ENCODE measurements around the gene BCAM.
"Not testable (repeated sequence)": the region's sequence is repeated elsewhere in the genome, so short reads cannot be mapped to it uniquely, and the experiment has no call there.

BCAM gene

GRCh38 chr19:44822670-44823372 is 13.9 kb downstream of the BCAM start:
- Histone ChIP-seq H3K36me3 (ENCODE audit: low read length) (no peaks in the 10 kb centered on the region), H3K4me2 (ENCODE audit: low read depth, low read length, poor library complexity, severe bottlenecking) (no peak overlapping the region), H3K79me2 (ENCODE audit: insufficient read depth, low read length) (no peaks in the 10 kb centered on the region), H3K9ac (ENCODE audit: low read length) (no peak overlapping the region), H2AFZ (ENCODE audit: low read depth, low read length, severe bottlenecking) (no peak overlapping the region), H4K20me1 (ENCODE audit: low read depth, low read length) (no peaks in the 10 kb centered on the region), H3K9me3 (ENCODE audit: insufficient read depth, low read length) (no peaks in the 10 kb centered on the region), H3F3A (ENCODE audit: insufficient read depth) (no peaks in the 10 kb centered on the region), H3K9me2 (replicated peaks; ENCODE audit: insufficient read depth, low read length) (no peaks in the 10 kb centered on the region), H3K4me3 (ENCODE audit: insufficient read depth, low read length, poor library complexity, severe bottlenecking) (no peak overlapping the region), H3K27me3 (ENCODE audit: low read length) (no peaks in the 10 kb centered on the region), H3K27ac (ENCODE audit: low read depth, low read length) (no peak overlapping the region)
- TF ChIP-seq EZH2phosphoT487 (conservative IDR thresholded peaks at IDR 0.05; ENCODE audit: low read length) (no peak), CTCF (IDR thresholded peaks at IDR 0.05; ENCODE audit: insufficient read depth, low read length, poor library complexity, severe bottlenecking) (no peak)

- H3K9me2 ChIP-seq (replicated peaks; ENCODE audit: insufficient read depth, low read length): no peaks in the 10 kb centered on the region
- no peaks in the 10 kb centered on the region for H3K27me3 ChIP-seq (ENCODE audit: low read length)
- H3K4me2 ChIP-seq (ENCODE audit: low read depth, low read length, poor library complexity, severe bottlenecking): no peak overlapping the region
- H3K27ac ChIP-seq (ENCODE audit: low read depth, low read length): no peak overlapping the region
- H3F3A ChIP-seq (ENCODE audit: insufficient read depth): no peaks in the 10 kb centered on the region
- H3K79me2 ChIP-seq (ENCODE audit: insufficient read depth, low read length): no peaks in the 10 kb centered on the region
- H3K9me3 ChIP-seq (ENCODE audit: insufficient read depth, low read length): no peaks in the 10 kb centered on the region
- no peaks in the 10 kb centered on the region for H4K20me1 ChIP-seq (ENCODE audit: low read depth, low read length)
- TF ChIP-seq CTCF (IDR thresholded peaks at IDR 0.05; ENCODE audit: insufficient read depth, low read length, poor library complexity, severe bottlenecking) (no peak), EZH2phosphoT487 (conservative IDR thresholded peaks at IDR 0.05; ENCODE audit: low read length) (no peak)
- H3K36me3 ChIP-seq (ENCODE audit: low read length): no peaks in the 10 kb centered on the region
- H3K4me3 ChIP-seq (ENCODE audit: insufficient read depth, low read length, poor library complexity, severe bottlenecking): no peak overlapping the region
- no peak overlapping the region for H2AFZ ChIP-seq (ENCODE audit: low read depth, low read length, severe bottlenecking)
- no peak overlapping the region for H3K9ac ChIP-seq (ENCODE audit: low read length)
These were observed 14.4 kb downstream of the BCAM start for GRCh38 chr19:44823373-44823698.

- Histone ChIP-seq H3K4me3 (ENCODE audit: insufficient read depth, low read length, poor library complexity, severe bottlenecking) (no peak overlapping the region), H3K27ac (ENCODE audit: low read depth, low read length) (no peak overlapping the region), H3K27me3 (ENCODE audit: low read length) (no peaks in the 10 kb centered on the region), H3K9me2 (replicated peaks; ENCODE audit: insufficient read depth, low read length) (no peaks in the 10 kb centered on the region), H3K36me3 (ENCODE audit: low read length) (no peaks in the 10 kb centered on the region), H2AFZ (ENCODE audit: low read depth, low read length, severe bottlenecking) (no peak overlapping the region), H4K20me1 (ENCODE audit: low read depth, low read length) (no peaks in the 10 kb centered on the region), H3K9ac (ENCODE audit: low read length) (no peak overlapping the region), H3K9me3 (ENCODE audit: insufficient read depth, low read length) (no peaks in the 10 kb centered on the region), H3K4me2 (ENCODE audit: low read depth, low read length, poor library complexity, severe bottlenecking) (no peak overlapping the region), H3F3A (ENCODE audit: insufficient read depth) (no peaks in the 10 kb centered on the region), H3K79me2 (ENCODE audit: insufficient read depth, low read length) (no peaks in the 10 kb centered on the region)
- TF ChIP-seq CTCF (IDR thresholded peaks at IDR 0.05; ENCODE audit: insufficient read depth, low read length, poor library complexity, severe bottlenecking) (no peak), EZH2phosphoT487 (conservative IDR thresholded peaks at IDR 0.05; ENCODE audit: low read length) (no peak)
These were observed 15.9 kb downstream of the BCAM start for GRCh38 chr19:44824761-44825160.

- H2AFZ ChIP-seq (ENCODE audit: low read depth, low read length, severe bottlenecking); H3K79me2 ChIP-seq (ENCODE audit: insufficient read depth, low read length); H3K27me3 ChIP-seq (ENCODE audit: low read length); H3K9me2 ChIP-seq (replicated peaks; ENCODE audit: insufficient read depth, low read length); H3K27ac ChIP-seq (ENCODE audit: low read depth, low read length); H3K9me3 ChIP-seq (ENCODE audit: insufficient read depth, low read length); H3K4me2 ChIP-seq (ENCODE audit: low read depth, low read length, poor library complexity, severe bottlenecking); H3F3A ChIP-seq (ENCODE audit: insufficient read depth); H3K9ac ChIP-seq (ENCODE audit: low read length); H3K36me3 ChIP-seq (ENCODE audit: low read length); H4K20me1 ChIP-seq (ENCODE audit: low read depth, low read length); H3K4me3 ChIP-seq (ENCODE audit: insufficient read depth, low read length, poor library complexity, severe bottlenecking): not testable (repeated sequence)
These were observed 24.0 kb downstream of the BCAM start for GRCh38 chr19:44832875-44833274.

- H3K79me2 ChIP-seq (ENCODE audit: insufficient read depth, low read length); H3F3A ChIP-seq (ENCODE audit: insufficient read depth); H3K4me3 ChIP-seq (ENCODE audit: insufficient read depth, low read length, poor library complexity, severe bottlenecking); H3K4me2 ChIP-seq (ENCODE audit: low read depth, low read length, poor library complexity, severe bottlenecking); H2AFZ ChIP-seq (ENCODE audit: low read depth, low read length, severe bottlenecking); H3K9me2 ChIP-seq (replicated peaks; ENCODE audit: insufficient read depth, low read length); H3K36me3 ChIP-seq (ENCODE audit: low read length); H4K20me1 ChIP-seq (ENCODE audit: low read depth, low read length); H3K27ac ChIP-seq (ENCODE audit: low read depth, low read length); H3K9me3 ChIP-seq (ENCODE audit: insufficient read depth, low read length); H3K27me3 ChIP-seq (ENCODE audit: low read length); H3K9ac ChIP-seq (ENCODE audit: low read length): not testable (repeated sequence)
These were observed 25.5 kb downstream of the BCAM start for GRCh38 chr19:44834399-44834798.

Measured in SU-DHL-6 (cell line).